Caco-2 (cell line): ENCODE data around the gene B4GALNT2. TPM values are rescaled to one million over a fixed set of nuclear protein-coding genes. Genes with fewer than 3 reads are reported as not detected.

Experiments
- BruUV-seq: library from RNA; stranded (reverse); fragments of 400-500 nt; replicated peaks from 2 replicates; lab custom pipeline; 2021; lab: Mats Ljungman, UMichigan
- CTCF ChIA-PET: fragments of 300-600 bp; sonication (Branson Sonifier 250); formaldehyde crosslinking; loops from one replicate; lab custom pipeline; 2022; ENCODE audit warnings: antibody characterized with exemption; lab: Charles Lee
- POLR2A ChIA-PET: fragments of 300-600 bp; sonication (Branson Sonifier 250); formaldehyde crosslinking; loops from one replicate; lab custom pipeline; 2022; ENCODE audit warnings: antibody characterized with exemption; lab: Charles Lee
- DNase-seq, 2 experiments: peaks; one replicate each; pipeline versions ENCODE4 v3.0.0 to v3.0.0-alpha.2; 2020 to 2022
- H3K27me3 ChIP-seq: replicated peaks from 2 replicates; pipeline ENCODE4 v1.6.0; 2011; ENCODE audit warnings: low read length; ENCODE audit not compliant: control insufficient read depth, insufficient read depth
- H3K36me3 ChIP-seq: 2 replicates; pipeline ENCODE4 v1.5.1; 2011; ENCODE audit warnings: low read length; ENCODE audit not compliant: control insufficient read depth, insufficient read depth
- H3K4me1 ChIP-seq: fragments of 250-450 bp; sonication (Bioruptor Pico); 2 replicates; pipeline ENCODE4 v1.5.1; 2020; ENCODE audit warnings: mild to moderate bottlenecking
- H3K4me3 ChIP-seq: 2 replicates; pipeline ENCODE4 v1.5.1; 2011; ENCODE audit warnings: low read depth, mild to moderate bottlenecking, control low read depth, low read length
- H3K9me3 ChIP-seq: fragments of 250-450 bp; sonication (Bioruptor Pico); 2 replicates; pipeline ENCODE4 v1.5.1; 2020; ENCODE audit warnings: mild to moderate bottlenecking, moderate library complexity
- H3K27ac Mint-ChIP-seq: one replicate; pipeline ENCODE4 v1.8.0; 2022; ENCODE audit warnings: mixed read lengths; ENCODE audit not compliant: unreplicated experiment
- H3K27me3 Mint-ChIP-seq: one replicate; pipeline ENCODE4 v1.8.0; 2022; ENCODE audit warnings: mixed read lengths; ENCODE audit not compliant: insufficient read depth, unreplicated experiment
- H3K36me3 Mint-ChIP-seq: one replicate; pipeline ENCODE4 v1.8.0; 2022; ENCODE audit warnings: mild to moderate bottlenecking, mixed read lengths; ENCODE audit not compliant: insufficient read depth, unreplicated experiment
- H3K4me1 Mint-ChIP-seq: one replicate; pipeline ENCODE4 v1.8.0; 2022; ENCODE audit warnings: low read depth, mixed read lengths; ENCODE audit not compliant: unreplicated experiment
- H3K4me3 Mint-ChIP-seq: one replicate; pipeline ENCODE4 v1.8.0; 2022; ENCODE audit warnings: mild to moderate bottlenecking, moderate library complexity, mixed read lengths; ENCODE audit not compliant: unreplicated experiment
- H3K9me3 Mint-ChIP-seq: one replicate; pipeline ENCODE4 v1.8.0; 2022; ENCODE audit warnings: mixed read lengths; ENCODE audit not compliant: unreplicated experiment
- CTCF ChIP-seq, 2 experiments: fragments of 200-600 bp in 1 of 2; IDR thresholded peaks; 1 replicate in 1 of 2; 2 replicates in 1 of 2; pipeline versions ENCODE4 v1.5.1 to v1.8.0; 2011 to 2022; ENCODE audit warnings: antibody characterized with exemption in 1 of 2, control low read depth in 1 of 2, inconsistent platforms in 1 of 2, low read depth in 1 of 2, low read length in 1 of 2, mild to moderate bottlenecking in 1 of 2, moderate library complexity in 1 of 2; ENCODE audit not compliant: insufficient read depth in 1 of 2, severe bottlenecking in 1 of 2, unreplicated experiment in 1 of 2
- intact Hi-C: fragments of 100-400 bp; cut with micrococcal nuclease; formaldehyde crosslinking; loops from one replicate; pipeline ENCODE4 v1.10.0; 2022; ENCODE audit not compliant: unreplicated experiment
- total RNA-seq: library from RNA; stranded (reverse); gene quantifications from 2 replicates; pipeline ENCODE4 v1.2.3, GENCODE V29; 2022

The B4GALNT2 gene
- total RNA-seq, 1 experiment from 2014 or later, result 1.3 TPM

GRCh38 chr17:49106321-49107210, 26.0 kb upstream of the B4GALNT2 start:
- H3K4me3 ChIP-seq, result no peak overlapping the region
- peak overlapping the region; percentile 24 for H3K27ac Mint-ChIP-seq
- intact Hi-C loops, result loop anchor here (1.0 to 2.0 kb wide), 5 partner anchors 16 to 86 kb away; partner anchors contain the start of gene B4GALNT2
- TF ChIP-seq CTCF (IDR thresholded peaks at IDR 0.05; ENCODE audit: insufficient read depth in 1 of 2, low read depth in 1 of 2, low read length in 1 of 2, severe bottlenecking in 1 of 2, unreplicated experiment in 1 of 2), result no peak
- no peaks in the 10 kb centered on the region for H3K27me3 ChIP-seq
- H3K36me3 Mint-ChIP-seq, result peaks cover 11% of the 10 kb centered on the region
- BruUV-seq, result TSS peak; percentile 64
- H3K4me1 ChIP-seq, result peaks cover 52% of the 10 kb centered on the region
- CTCF ChIA-PET, result interaction anchor here (1.0 to 1.3 kb wide), 6 partner anchors 37 to 121 kb away, joined by 3 to 4 read pairs (median 4); no protein-coding TSS in a partner anchor
- DNase-seq, result peak; percentile 85 to 88
- H3K9me3 Mint-ChIP-seq, result no peaks in the 10 kb centered on the region
- H3K27me3 Mint-ChIP-seq, result no peaks in the 10 kb centered on the region
- H3K36me3 ChIP-seq, result no peaks in the 10 kb centered on the region
- H3K4me3 Mint-ChIP-seq, result peak overlapping the region; percentile 42
- POLR2A ChIA-PET, result interaction anchor here (0.5 kb wide), 1 partner anchor 529 kb away, joined by 4 read pairs; no protein-coding TSS in a partner anchor
- H3K4me1 Mint-ChIP-seq, result peaks cover 38% of the 10 kb centered on the region
- H3K9me3 ChIP-seq, result no peaks in the 10 kb centered on the region

- ChIA-PET POLR2A (no interaction called here), CTCF (interaction anchor here (1.0 to 1.3 kb wide), 3 partner anchors 83 to 120 kb away, joined by 4 read pairs; no protein-coding TSS in a partner anchor)
- Mint-ChIP-seq H3K4me1 (peaks cover 34% of the 10 kb centered on the region), H3K27me3 (no peaks in the 10 kb centered on the region), H3K27ac (peak overlapping the region; percentile 24), H3K36me3 (peaks cover 11% of the 10 kb centered on the region), H3K9me3 (no peaks in the 10 kb centered on the region), H3K4me3 (peak overlapping the region; percentile 42)
- intact Hi-C loops, result loop anchor here (2.0 kb wide), 4 partner anchors 16 to 40 kb away; partner anchors contain the start of gene B4GALNT2
- no peak for DNase-seq
- H3K4me3 ChIP-seq, result no peak overlapping the region
- peaks cover 49% of the 10 kb centered on the region for H3K4me1 ChIP-seq
- no peak for TF ChIP-seq CTCF (IDR thresholded peaks at IDR 0.05; ENCODE audit: insufficient read depth in 1 of 2, low read depth in 1 of 2, low read length in 1 of 2, severe bottlenecking in 1 of 2, unreplicated experiment in 1 of 2)
- no peaks in the 10 kb centered on the region for H3K36me3 ChIP-seq
- no peaks in the 10 kb centered on the region for H3K27me3 ChIP-seq
- no peaks in the 10 kb centered on the region for H3K9me3 ChIP-seq
- no TSS peak for BruUV-seq
Observed at GRCh38 chr17:49107211-49107557, 25.4 kb upstream of the B4GALNT2 start.

GRCh38 chr17:49108318-49108717, 24.3 kb upstream of the B4GALNT2 start:
- no peak overlapping the region for H3K27ac Mint-ChIP-seq
- CTCF ChIA-PET, result interaction anchor here (1.0 kb wide), 1 partner anchor 76 kb away, joined by 3 read pairs; no protein-coding TSS in a partner anchor
- intact Hi-C loops, result no loop called here

More at GRCh38 chr17:49108318-49108717, 24.3 kb upstream of the B4GALNT2 start:
- Histone ChIP-seq H3K4me3 (no peak overlapping the region), H3K36me3 (no peaks in the 10 kb centered on the region), H3K27me3 (no peaks in the 10 kb centered on the region), H3K4me1 (peaks cover 50% of the 10 kb centered on the region), H3K9me3 (no peaks in the 10 kb centered on the region)
- Mint-ChIP-seq H3K4me3 (no peak overlapping the region), H3K27me3 (no peaks in the 10 kb centered on the region), H3K36me3 (peaks cover 11% of the 10 kb centered on the region), H3K4me1 (peaks cover 34% of the 10 kb centered on the region), H3K9me3 (no peaks in the 10 kb centered on the region)
- TF ChIP-seq CTCF (IDR thresholded peaks at IDR 0.05; ENCODE audit: insufficient read depth in 1 of 2, low read depth in 1 of 2, low read length in 1 of 2, severe bottlenecking in 1 of 2, unreplicated experiment in 1 of 2), result no peak
- POLR2A ChIA-PET, result no interaction called here
- peak in 1 of 2 experiments; percentile 26 for DNase-seq
- BruUV-seq, result no TSS peak
